NT2/D1 (cell line): Measurements from ENCODE around the gene FOXP1.

Experiments
- SUZ12 ChIP-seq: IDR thresholded peaks from 2 replicates; pipeline ENCODE4 v1.6.1; 2011; ENCODE audit not compliant: insufficient read length, insufficient read depth; ENCODE audit errors: extremely low read depth
- YY1 ChIP-seq: IDR thresholded peaks from 2 replicates; pipeline ENCODE4 v1.6.1; 2011; ENCODE audit not compliant: insufficient read length, insufficient read depth
- ZNF274 ChIP-seq: IDR thresholded peaks from 2 replicates; pipeline ENCODE4 v1.6.1; 2011; ENCODE audit warnings: mild to moderate bottlenecking, low read depth, low read length

DNA sequence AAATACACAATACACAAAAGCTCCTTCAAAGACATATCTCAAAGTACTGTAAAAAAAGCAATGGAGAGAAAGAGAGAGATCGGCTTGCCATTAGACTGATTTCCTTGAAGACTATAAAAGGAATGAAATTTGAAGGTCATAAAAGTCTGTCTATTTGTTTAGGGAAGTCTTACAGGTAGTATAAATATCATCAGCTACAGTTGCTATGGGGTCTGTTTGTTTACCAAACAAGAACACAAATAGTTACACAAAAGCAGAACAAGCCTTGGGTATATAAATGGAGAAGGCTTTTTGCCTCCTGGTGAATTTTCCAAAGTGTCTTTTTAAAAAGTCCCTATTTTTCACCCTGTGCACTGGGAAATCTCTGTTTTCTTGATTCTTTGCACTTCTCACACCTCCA lies 552.3 kb downstream of the FOXP1 start:
- TF ChIP-seq YY1 (no peak), ZNF274 (no peak), SUZ12 (no peak)
